Heart right ventricle (tissue), 16 donors: ENCODE results near the gene SUSD3. TPM values are rescaled to one million over a fixed set of nuclear protein-coding genes. Genes with fewer than 3 reads are reported as not detected.

Source experiments
- ATAC-seq, 8 donors: fragments of 200-7000 bp; cut with Tn5 transposase; one replicate each; pipeline ENCODE4 v1.9.1; 2020; ENCODE audit warnings: mild to moderate bottlenecking in 8 of 8, moderate library complexity in 8 of 8, moderate number of reproducible peaks in 1 of 8
- DNase-seq, 2 donors: peaks; one replicate each; pipeline ENCODE4 v3.0.0-alpha.2; 2020
- H3K27ac ChIP-seq, 10 donors: fragments of 200-600 bp; sonication (generic) in 2 of 10; one replicate each; pipeline versions ENCODE4 v1.5.0 to v1.8.0; 2020 to 2022; ENCODE audit warnings: mild to moderate bottlenecking in 3 of 10
- H3K27me3 ChIP-seq, 7 donors: fragments of 200-600 bp; one replicate each; pipeline ENCODE4 v1.8.0; 2021 to 2022; ENCODE audit warnings: mild to moderate bottlenecking in 2 of 7
- H3K36me3 ChIP-seq, 9 donors: fragments of 200-600 bp; sonication (generic) in 1 of 9; one replicate each; pipeline versions ENCODE4 v1.5.0 to v1.8.0; 2020 to 2022; ENCODE audit warnings: mild to moderate bottlenecking in 2 of 9
- H3K4me1 ChIP-seq, 9 donors: fragments of 200-600 bp; sonication (generic) in 1 of 9; one replicate each; pipeline versions ENCODE4 v1.5.0 to v1.8.0; 2020 to 2022; ENCODE audit warnings: mild to moderate bottlenecking in 4 of 9
- H3K4me3 ChIP-seq, 10 donors: fragments of 200-600 bp; sonication (generic) in 2 of 10; one replicate each; pipeline versions ENCODE4 v1.5.0 to v1.8.0; 2020 to 2022; ENCODE audit warnings: mild to moderate bottlenecking in 7 of 10, moderate library complexity in 2 of 10
- H3K9me3 ChIP-seq, 11 donors: fragments of 200-600 bp in 10 of 11; sonication (generic) in 2 of 11; one replicate each; pipeline versions ENCODE4 v1.5.0 to v1.8.0; 2013 to 2022; ENCODE audit warnings: mild to moderate bottlenecking in 2 of 11, control low read depth in 1 of 11, moderate library complexity in 1 of 11
- WGBS, 2 donors: extraction: QIAGEN DNeasy Blood & Tissue Kit; methylation state at CpG; one replicate each; pipeline ENCODE4 v1.1.7; 2013; ENCODE audit warnings: inconsistent platforms in 1 of 2; 5-methylcytosine and 5-hydroxymethylcytosine counted together
- intact Hi-C, 10 donors: fragments of 100-400 bp; cut with DNase I; formaldehyde crosslinking; loops; one replicate each; pipeline versions ENCODE4 v1.11.1 to v1.14.2; 2022
- polyA plus RNA-seq, 2 donors: library from polyadenylated mRNA; stranded (reverse); fragments of 200-250 nt; gene quantifications; one replicate each; pipeline ENCODE4 v1.2.3, GENCODE V29; 2013
- total RNA-seq, 10 donors: library from RNA; stranded (reverse); fragmentation: NEBNext Ultra II Directional in 3 of 10; extraction: Animal tissue kit (Norgen Biotek cat#: 25700) in 3 of 10; gene quantifications; one replicate each; pipeline versions ENCODE4 v1.2.1 to v1.2.4, GENCODE V29; 2021 to 2023
- TF ChIP-seq, protein P1 (sequence below), 9 donors: fragments of 200-600 bp; sonication (generic) in 2 of 9; IDR thresholded peaks; one replicate each; pipeline versions ENCODE4 v1.5.0 to v1.8.0; 2021 to 2022; ENCODE audit warnings: antibody characterized with exemption in 9 of 9, mild to moderate bottlenecking in 5 of 9, moderate library complexity in 1 of 9
- donor health status: Arrhythmogenic right ventricular cardiomyopathy.
- donor health status: ischemic (EF 13 %, LVEDD 7.1; RV severe dilation, severe dysfunction).
- donor health status: healthy with polysubstance abuse.
- donor health status: DM: no; HTN: yes; CAD: no.
- donor health status: DM: no; HTN: no; CAD: no.
- donor health status: ischemic (EF 25% LVEDD 6.9; RV normal size, moderate dysfunction).
- donor health status: ischemic (EF 25% LVEDD 5.7; RV mildly dilated, moderate dysfunction).
- donor health status: healthy.
- donor health status: DM: yes; HTN: yes; CAD: no.
- donor health status: Ischemic cardiomyopathy.
- donor health status: ischemic (EF 35%, LVEDD 5.7; RV mildly dilated, moderate dysfunction).
- donor health status: nonischemic (EF 11% LVEDD 7.7; RV severe dilation, severe dysfunction).
- donor health status: DM: yes; HTN: yes; CAD: no.
- donor health status: PGD.
- donor health status: ischemic (EF 29% LVEDD 5.4; RV normal size, mild dysfunction).
- donor health status: nonischemic (EF 23%, LVEDD 6.1; RV moderate dilation, normal function).

SUSD3 gene
- total and polyA plus RNA-seq, 12 donors, result 0.40 to 2.1 (median 0.79) TPM; not detected in 1

DNA sequence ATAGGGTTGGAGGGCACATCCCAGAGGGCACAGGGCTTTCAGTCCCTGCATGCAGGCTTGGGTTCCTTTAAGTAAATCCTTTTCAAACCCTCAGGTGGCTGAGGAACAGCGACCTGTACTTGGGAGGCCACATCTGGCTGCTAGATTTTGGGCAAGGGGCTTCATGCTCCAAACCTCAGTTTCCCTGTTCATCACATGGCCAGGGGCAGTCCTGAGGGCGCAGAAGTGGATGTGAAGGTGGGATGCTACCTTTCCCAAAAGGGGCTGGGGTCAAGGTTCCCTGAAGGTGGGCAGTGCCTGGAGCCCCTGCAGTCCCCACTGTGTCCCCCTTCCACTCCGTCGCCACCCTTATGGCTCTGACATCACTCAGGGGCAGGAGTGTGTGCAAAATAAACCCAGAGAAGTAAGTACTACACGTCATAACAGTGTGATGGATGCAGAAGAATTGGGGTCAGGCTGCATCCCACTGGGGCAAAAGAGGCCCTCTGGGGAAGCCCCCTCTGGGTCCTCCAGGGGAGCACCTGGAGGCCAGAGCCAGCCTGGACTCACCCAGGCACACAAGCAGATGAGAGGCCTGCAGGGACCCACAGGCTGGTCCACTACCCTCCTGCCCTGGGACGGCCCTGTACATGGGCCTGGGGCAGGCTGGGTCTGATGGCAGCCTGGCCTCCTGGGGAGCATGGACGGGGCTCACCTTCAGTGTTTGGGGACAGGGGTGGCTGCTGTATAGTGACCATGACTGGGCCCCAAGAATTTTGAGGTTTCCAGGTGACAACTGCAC is 35.6 kb downstream of the SUSD3 start:
- H3K27ac ChIP-seq, result peak overlapping the region in 9 of 10 donors; percentile 89 to 99 (median 96)
- TF ChIP-seq, protein P1, sequence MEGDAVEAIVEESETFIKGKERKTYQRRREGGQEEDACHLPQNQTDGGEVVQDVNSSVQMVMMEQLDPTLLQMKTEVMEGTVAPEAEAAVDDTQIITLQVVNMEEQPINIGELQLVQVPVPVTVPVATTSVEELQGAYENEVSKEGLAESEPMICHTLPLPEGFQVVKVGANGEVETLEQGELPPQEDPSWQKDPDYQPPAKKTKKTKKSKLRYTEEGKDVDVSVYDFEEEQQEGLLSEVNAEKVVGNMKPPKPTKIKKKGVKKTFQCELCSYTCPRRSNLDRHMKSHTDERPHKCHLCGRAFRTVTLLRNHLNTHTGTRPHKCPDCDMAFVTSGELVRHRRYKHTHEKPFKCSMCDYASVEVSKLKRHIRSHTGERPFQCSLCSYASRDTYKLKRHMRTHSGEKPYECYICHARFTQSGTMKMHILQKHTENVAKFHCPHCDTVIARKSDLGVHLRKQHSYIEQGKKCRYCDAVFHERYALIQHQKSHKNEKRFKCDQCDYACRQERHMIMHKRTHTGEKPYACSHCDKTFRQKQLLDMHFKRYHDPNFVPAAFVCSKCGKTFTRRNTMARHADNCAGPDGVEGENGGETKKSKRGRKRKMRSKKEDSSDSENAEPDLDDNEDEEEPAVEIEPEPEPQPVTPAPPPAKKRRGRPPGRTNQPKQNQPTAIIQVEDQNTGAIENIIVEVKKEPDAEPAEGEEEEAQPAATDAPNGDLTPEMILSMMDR (IDR thresholded peaks at IDR 0.05), result no peak
- no peaks in the 10 kb centered on the region for H3K27me3 ChIP-seq
- DNase-seq (no peak), ATAC-seq (no peak)
- no peaks in the 10 kb centered on the region for H3K36me3 ChIP-seq
- intact Hi-C loops, result loop anchor here in 1 of 10 donors (10.0 kb wide), 1 partner anchor 89 kb away; no protein-coding TSS in a partner anchor
- WGBS, 2 donors, result 64 to 73% methylated on average over 7 of the region's 7 CpGs
- H3K9me3 ChIP-seq, result peaks cover 0 to 18% (median 4%) of the 10 kb centered on the region in 11 donors
- H3K4me1 ChIP-seq, result peaks cover 18 to 58% (median 51%) of the 10 kb centered on the region in 9 donors
- H3K4me3 ChIP-seq, result no peak overlapping the region

- peaks cover 18 to 64% (median 58%) of the 10 kb centered on the region in 9 donors for H3K4me1 ChIP-seq
- H3K4me3 ChIP-seq, result peak overlapping the region in 9 of 10 donors; percentile 36 to 73 (median 58)
- TF ChIP-seq, protein P1 (IDR thresholded peaks at IDR 0.05), result no peak
- peak in 1 of 8 donors; percentile 8 for ATAC-seq
- H3K36me3 ChIP-seq, result no peaks in the 10 kb centered on the region
- 45 to 46% methylated on average over 11 of the region's 11 CpGs for WGBS, 2 donors
- DNase-seq, result peak; percentile 58 to 70
- peak overlapping the region; percentile 89 to 99 (median 96) for H3K27ac ChIP-seq
- intact Hi-C loops, result loop anchor here in 3 of 10 donors (5.0 to 10.0 kb wide), 3 partner anchors 42 to 358 kb away; partner anchors contain the start of genes FAM120A (in 1 of the 3) and FAM120AOS (in 1 of the 3)
- no peaks in the 10 kb centered on the region for H3K27me3 ChIP-seq
- peaks cover 0 to 18% (median 4%) of the 10 kb centered on the region in 11 donors for H3K9me3 ChIP-seq
These were observed 36.2 kb downstream of the SUSD3 start for GRCh38 chr9:93094658-93095204.

DNA sequence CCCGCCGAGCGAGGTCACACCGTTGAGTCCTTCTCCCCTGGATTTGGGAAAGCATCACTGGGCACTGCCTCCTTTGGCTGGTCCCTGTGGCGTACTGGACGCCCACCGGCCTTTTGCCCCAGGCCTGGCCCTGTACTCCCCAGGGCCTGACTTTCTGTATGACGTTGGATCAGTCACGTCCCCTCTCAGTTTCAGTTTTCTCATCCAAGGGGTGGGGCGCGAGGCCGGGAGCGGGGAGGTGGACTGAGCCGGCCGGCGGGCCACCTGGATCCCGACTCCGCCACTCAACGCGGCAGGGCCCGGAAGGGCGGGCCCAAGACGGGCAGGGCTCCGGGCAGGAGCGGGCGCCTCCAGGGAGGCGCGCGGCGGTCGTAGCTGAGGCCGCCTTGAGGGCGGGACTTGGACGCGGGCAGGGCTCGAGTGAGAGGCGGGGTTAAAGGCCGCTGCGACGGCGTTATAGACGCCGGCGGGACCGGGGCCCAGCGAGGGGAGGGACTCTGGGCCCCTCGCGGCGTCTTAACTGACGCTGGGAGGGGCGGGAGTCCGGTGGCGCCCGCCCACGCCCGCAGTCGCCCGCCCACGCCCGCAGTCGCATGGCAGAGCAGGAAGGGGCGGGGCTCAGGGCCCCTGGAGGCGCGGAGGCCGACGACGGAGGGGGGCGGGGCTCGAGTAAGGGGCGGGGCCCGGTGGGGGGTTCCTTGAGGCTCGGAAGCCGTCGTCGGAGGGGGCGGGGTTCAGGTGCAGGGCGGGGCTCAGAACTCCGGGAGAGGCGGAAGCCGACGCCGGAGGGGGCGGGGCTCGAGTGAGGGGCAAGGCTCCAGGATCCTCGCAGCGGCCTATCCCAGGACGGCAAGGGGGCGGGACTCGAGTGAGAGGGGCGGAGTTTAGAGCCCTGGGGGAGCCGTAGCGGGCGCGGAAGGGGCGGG is 37.0 kb downstream of the SUSD3 start:
- peak overlapping the region; percentile 91 to 99 (median 96) for H3K27ac ChIP-seq
- peaks cover 0 to 14% (median 4%) of the 10 kb centered on the region in 11 donors for H3K9me3 ChIP-seq
- intact Hi-C loops, result loop anchor here in 3 of 10 donors (5.0 to 10.0 kb wide), 3 partner anchors 43 to 357 kb away; partner anchors contain the start of genes FAM120A (in 1 of the 3) and FAM120AOS (in 1 of the 3)
- no peaks in the 10 kb centered on the region for H3K36me3 ChIP-seq
- TF ChIP-seq, protein P1 (IDR thresholded peaks at IDR 0.05), result no peak
- DNase-seq (peak; percentile 100), ATAC-seq (peak; percentile 85 to 94 (median 90))
- WGBS, 2 donors, result 5 to 6% methylated on average over 85 to 90 of the region's 95 CpGs
- H3K4me3 ChIP-seq, result peak overlapping the region; percentile 4 to 100 (median 97)
- peaks cover 18 to 71% (median 59%) of the 10 kb centered on the region in 9 donors for H3K4me1 ChIP-seq
- H3K27me3 ChIP-seq, result no peaks in the 10 kb centered on the region
